Loucy (cell line): ENCODE results near the gene HPS6.
A peak's percentile ranks its signal among the peaks of the same experiment; 100 is the strongest.

ENCODE experiments used
- H2AFZ ChIP-seq: fragments of 200-600 bp; sonication (generic); 2 replicates; pipeline ENCODE4 v1.6.0; 2016; ENCODE audit warnings: antibody characterized with exemption, mild to moderate bottlenecking, low read length, moderate library complexity
- H3F3A ChIP-seq: fragments of 200-600 bp; 2 replicates; pipeline ENCODE4 v1.6.0; 2016; ENCODE audit warnings: antibody characterized with exemption, low read depth, mild to moderate bottlenecking
- H3K27me3 ChIP-seq: fragments of 200-600 bp; sonication (generic); 2 replicates; pipeline ENCODE4 v1.6.1; 2014; ENCODE audit warnings: low read length, mild to moderate bottlenecking; ENCODE audit not compliant: insufficient read depth, poor library complexity, severe bottlenecking
- H3K36me3 ChIP-seq: fragments of 200-600 bp; sonication (generic); 2 replicates; pipeline ENCODE4 v1.6.1; 2016; ENCODE audit warnings: low read length; ENCODE audit not compliant: insufficient read depth
- H3K4me1 ChIP-seq: fragments of 200-600 bp; sonication (generic); 2 replicates; pipeline ENCODE4 v1.5.1; 2014; ENCODE audit warnings: low read length, mild to moderate bottlenecking; ENCODE audit not compliant: insufficient read depth, poor library complexity, severe bottlenecking
- H3K4me2 ChIP-seq: fragments of 200-600 bp; sonication (generic); 2 replicates; pipeline ENCODE4 v1.6.0; 2014; ENCODE audit warnings: antibody characterized with exemption, low read length, low read depth, mild to moderate bottlenecking; ENCODE audit not compliant: poor library complexity, severe bottlenecking
- H3K4me3 ChIP-seq: fragments of 200-600 bp; sonication (generic); 2 replicates; pipeline ENCODE4 v1.5.1; 2014; ENCODE audit warnings: low read length, mild to moderate bottlenecking, mixed read lengths; ENCODE audit not compliant: poor library complexity, severe bottlenecking
- H3K79me2 ChIP-seq: fragments of 200-600 bp; sonication (generic); 2 replicates; pipeline ENCODE4 v1.6.1; 2014; ENCODE audit warnings: low read length; ENCODE audit not compliant: insufficient read depth
- H3K9ac ChIP-seq: fragments of 200-600 bp; sonication (generic); 2 replicates; pipeline ENCODE4 v1.6.0; 2014; ENCODE audit warnings: mild to moderate bottlenecking, low read depth, low read length, moderate library complexity; ENCODE audit not compliant: poor library complexity, severe bottlenecking
- H3K9me2 ChIP-seq: fragments of 200-600 bp; sonication (generic); replicated peaks from 2 replicates; pipeline ENCODE4 v1.6.1; 2016; ENCODE audit warnings: low read depth, low read length, mixed read lengths
- H3K9me3 ChIP-seq: fragments of 200-600 bp; sonication (generic); 2 replicates; pipeline ENCODE4 v1.6.1; 2014; ENCODE audit warnings: mild to moderate bottlenecking, antibody characterized with exemption, low read length, low read depth; ENCODE audit not compliant: insufficient read depth
- H4K20me1 ChIP-seq: fragments of 200-600 bp; sonication (generic); 2 replicates; pipeline ENCODE4 v1.6.0; 2014; ENCODE audit warnings: antibody characterized with exemption, low read length, mild to moderate bottlenecking; ENCODE audit not compliant: insufficient read depth, poor library complexity, severe bottlenecking
- EZH2phosphoT487 ChIP-seq: fragments of 200-600 bp; IDR thresholded peaks from 2 replicates; pipeline ENCODE4 v1.6.1; 2018; ENCODE audit warnings: antibody characterized with exemption, mild to moderate bottlenecking, moderate library complexity, borderline replicate concordance
- TF ChIP-seq, protein P1 (sequence below): fragments of 200-600 bp; sonication (generic); conservative IDR thresholded peaks from 2 replicates; pipeline ENCODE4 v1.5.1; 2014; ENCODE audit warnings: mild to moderate bottlenecking, antibody characterized with exemption, low read length

The HPS6 gene

GRCh38 chr10:102090772-102091171 lies 25.6 kb downstream of the HPS6 start:
- Histone ChIP-seq H4K20me1 (no peaks in the 10 kb centered on the region), H3K4me3 (no peak overlapping the region), H3K9me3 (no peaks in the 10 kb centered on the region), H3K4me1 (no peaks in the 10 kb centered on the region), H3K79me2 (no peaks in the 10 kb centered on the region), H3F3A (no peaks in the 10 kb centered on the region), H3K9me2 (no peaks in the 10 kb centered on the region), H3K9ac (no peak overlapping the region), H3K27me3 (no peaks in the 10 kb centered on the region), H3K4me2 (no peak overlapping the region), H3K36me3 (no peaks in the 10 kb centered on the region), H2AFZ (no peak overlapping the region)
- no peak for TF ChIP-seq EZH2phosphoT487
- TF ChIP-seq, protein P1, sequence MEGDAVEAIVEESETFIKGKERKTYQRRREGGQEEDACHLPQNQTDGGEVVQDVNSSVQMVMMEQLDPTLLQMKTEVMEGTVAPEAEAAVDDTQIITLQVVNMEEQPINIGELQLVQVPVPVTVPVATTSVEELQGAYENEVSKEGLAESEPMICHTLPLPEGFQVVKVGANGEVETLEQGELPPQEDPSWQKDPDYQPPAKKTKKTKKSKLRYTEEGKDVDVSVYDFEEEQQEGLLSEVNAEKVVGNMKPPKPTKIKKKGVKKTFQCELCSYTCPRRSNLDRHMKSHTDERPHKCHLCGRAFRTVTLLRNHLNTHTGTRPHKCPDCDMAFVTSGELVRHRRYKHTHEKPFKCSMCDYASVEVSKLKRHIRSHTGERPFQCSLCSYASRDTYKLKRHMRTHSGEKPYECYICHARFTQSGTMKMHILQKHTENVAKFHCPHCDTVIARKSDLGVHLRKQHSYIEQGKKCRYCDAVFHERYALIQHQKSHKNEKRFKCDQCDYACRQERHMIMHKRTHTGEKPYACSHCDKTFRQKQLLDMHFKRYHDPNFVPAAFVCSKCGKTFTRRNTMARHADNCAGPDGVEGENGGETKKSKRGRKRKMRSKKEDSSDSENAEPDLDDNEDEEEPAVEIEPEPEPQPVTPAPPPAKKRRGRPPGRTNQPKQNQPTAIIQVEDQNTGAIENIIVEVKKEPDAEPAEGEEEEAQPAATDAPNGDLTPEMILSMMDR = no peak

DNA sequence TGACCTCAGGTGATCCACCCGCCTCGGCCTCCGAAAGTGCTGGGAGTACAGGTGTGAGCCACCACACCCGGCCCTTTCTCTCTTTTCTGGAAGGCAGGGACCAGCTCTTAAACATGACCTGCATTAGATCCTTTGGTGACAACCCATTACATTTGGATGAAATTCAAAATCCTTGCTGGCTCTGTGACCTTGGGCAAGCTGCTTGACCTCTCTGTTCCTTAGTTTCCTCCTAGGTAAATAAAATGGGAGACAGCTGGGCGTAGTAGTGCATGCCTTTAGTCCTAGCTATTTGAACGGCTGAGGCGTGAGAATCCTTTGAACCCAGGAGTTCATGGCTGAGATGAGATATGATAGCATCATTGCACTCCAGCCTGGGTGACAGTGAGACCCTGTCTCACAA lies 31.3 kb downstream of the HPS6 start:
- H4K20me1 ChIP-seq = no peaks in the 10 kb centered on the region
- TF ChIP-seq, protein P1 = no peak
- no peak for TF ChIP-seq EZH2phosphoT487

GRCh38 chr10:102101152-102101551 lies 36.0 kb downstream of the HPS6 start:
- H4K20me1 ChIP-seq = no peaks in the 10 kb centered on the region
- H3K4me2 ChIP-seq = no peak overlapping the region
- no peak overlapping the region for H2AFZ ChIP-seq
- no peaks in the 10 kb centered on the region for H3K27me3 ChIP-seq
- H3K9ac ChIP-seq = no peak overlapping the region
- no peaks in the 10 kb centered on the region for H3K9me3 ChIP-seq
- H3K79me2 ChIP-seq = no peaks in the 10 kb centered on the region
- H3K4me1 ChIP-seq = peaks cover 17% of the 10 kb centered on the region
- no peak for TF ChIP-seq EZH2phosphoT487
- TF ChIP-seq, protein P1 = 0 out of 2 replicates have a peak, but pooled peaks have one; percentile 10
- H3F3A ChIP-seq = no peaks in the 10 kb centered on the region
- no peaks in the 10 kb centered on the region for H3K9me2 ChIP-seq
- H3K36me3 ChIP-seq = peaks cover 3% of the 10 kb centered on the region; the same call in 1 of the 2 replicates
- no peak overlapping the region for H3K4me3 ChIP-seq

More for the DNA sequence above, 31.3 kb downstream of the HPS6 start:
- Histone ChIP-seq H3K36me3 (no peaks in the 10 kb centered on the region), H3K27me3 (no peaks in the 10 kb centered on the region), H2AFZ (no peak overlapping the region), H3K79me2 (no peaks in the 10 kb centered on the region), H3K4me2 (no peak overlapping the region), H3K4me1 (no peaks in the 10 kb centered on the region), H3K9ac (no peak overlapping the region), H3K9me2 (no peaks in the 10 kb centered on the region), H3K9me3 (no peaks in the 10 kb centered on the region), H3K4me3 (no peak overlapping the region), H3F3A (no peaks in the 10 kb centered on the region)
